DND-41 (cell line): ENCODE measurements around the gene SFSWAP.

Experiments used
- ATAC-seq: fragments of 200-7000 bp; cut with Tn5 transposase; 3 replicates; pipeline ENCODE4 v1.9.1; 2021; ENCODE audit warnings: low read depth; ENCODE audit not compliant: insufficient read depth
- DNase-seq: peaks from one replicate; pipeline ENCODE4 v3.0.0-alpha.2; 2020
- H2AFZ ChIP-seq: 2 replicates; pipeline ENCODE4 v1.6.0; 2012; ENCODE audit warnings: low read depth, low read length
- H3K27ac ChIP-seq: 2 replicates; pipeline ENCODE4 v1.5.1; 2012; ENCODE audit warnings: low read length, inconsistent platforms
- H3K27me3 ChIP-seq: fragments of 200-600 bp; sonication (generic); 2 replicates; pipeline ENCODE4 v1.6.0; 2012; ENCODE audit warnings: low read length, mild to moderate bottlenecking, inconsistent platforms; ENCODE audit not compliant: insufficient read depth, poor library complexity
- H3K36me3 ChIP-seq: 2 replicates; pipeline ENCODE4 v1.5.1; 2012; ENCODE audit warnings: low read length, inconsistent platforms; ENCODE audit not compliant: insufficient read depth
- H3K4me1 ChIP-seq: 2 replicates; pipeline ENCODE4 v1.5.1; 2012; ENCODE audit warnings: mild to moderate bottlenecking, low read length; ENCODE audit not compliant: insufficient read depth
- H3K4me2 ChIP-seq: 2 replicates; pipeline ENCODE4 v1.6.0; 2012; ENCODE audit warnings: mild to moderate bottlenecking, moderate library complexity, low read length, inconsistent platforms; ENCODE audit not compliant: insufficient read depth
- H3K4me3 ChIP-seq, 2 experiments: fragments of 200-600 bp in 1 of 2; shearing (Covaris generic) in 1 of 2; 2 replicates each; pipeline ENCODE4 v1.5.1; 2012 to 2016; ENCODE audit warnings: inconsistent platforms in 2 of 2, low read length in 2 of 2, mild to moderate bottlenecking in 2 of 2, low read depth in 1 of 2, moderate library complexity in 1 of 2
- H3K79me2 ChIP-seq: 2 replicates; pipeline ENCODE4 v1.6.0; 2012; ENCODE audit warnings: low read length, inconsistent platforms; ENCODE audit not compliant: insufficient read depth
- H3K9ac ChIP-seq: 2 replicates; pipeline ENCODE4 v1.6.0; 2012; ENCODE audit warnings: low read depth, mild to moderate bottlenecking, inconsistent platforms, low read length, moderate library complexity
- H3K9me3 ChIP-seq: 2 replicates; pipeline ENCODE4 v1.5.1; 2012; ENCODE audit warnings: low read length, moderate library complexity, mild to moderate bottlenecking, inconsistent platforms; ENCODE audit not compliant: insufficient read depth, severe bottlenecking
- H4K20me1 ChIP-seq: 2 replicates; pipeline ENCODE4 v1.6.0; 2012; ENCODE audit warnings: low read length; ENCODE audit not compliant: insufficient read depth
- CTCF ChIP-seq: IDR thresholded peaks from 2 replicates; pipeline ENCODE4 v1.5.1; 2012; ENCODE audit warnings: borderline replicate concordance, low read length, moderate library complexity, mild to moderate bottlenecking; ENCODE audit not compliant: poor library complexity, severe bottlenecking; ENCODE audit errors: extremely low read depth
- EZH2 ChIP-seq: IDR thresholded peaks from 3 replicates; pipeline ENCODE4 v1.6.1; 2012; ENCODE audit warnings: borderline replicate concordance, low read depth, mild to moderate bottlenecking, moderate library complexity, low read length, inconsistent platforms; ENCODE audit not compliant: severe bottlenecking

SFSWAP gene

DNA sequence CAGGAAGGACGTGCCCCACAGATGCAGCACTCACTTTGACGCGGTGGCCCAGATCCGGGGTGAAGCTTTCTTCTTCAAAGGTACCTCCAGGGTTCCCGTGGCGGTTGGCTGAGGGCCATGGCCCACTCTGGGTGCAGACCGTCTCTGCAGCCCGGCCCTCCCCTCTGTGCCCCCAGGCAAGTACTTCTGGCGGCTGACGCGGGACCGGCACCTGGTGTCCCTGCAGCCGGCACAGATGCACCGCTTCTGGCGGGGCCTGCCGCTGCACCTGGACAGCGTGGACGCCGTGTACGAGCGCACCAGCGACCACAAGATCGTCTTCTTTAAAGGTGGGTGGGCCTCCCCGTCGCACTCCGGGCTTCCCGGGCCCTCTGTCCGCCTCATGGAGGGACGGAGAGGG, 134.2 kb downstream of the SFSWAP start:
- H4K20me1 ChIP-seq = no peaks in the 10 kb centered on the region
- H2AFZ ChIP-seq = no peak overlapping the region
- H3K79me2 ChIP-seq = no peaks in the 10 kb centered on the region
- no peak overlapping the region for H3K27ac ChIP-seq
- H3K4me3 ChIP-seq = no peak overlapping the region
- H3K27me3 ChIP-seq = no peaks in the 10 kb centered on the region
- DNase-seq (no peak), ATAC-seq (no peak)
- no peaks in the 10 kb centered on the region for H3K4me1 ChIP-seq
- TF ChIP-seq CTCF = no peak
- H3K4me2 ChIP-seq = no peak overlapping the region
- no peak overlapping the region for H3K9ac ChIP-seq
- no peaks in the 10 kb centered on the region for H3K36me3 ChIP-seq
- no peaks in the 10 kb centered on the region for H3K9me3 ChIP-seq

DNA sequence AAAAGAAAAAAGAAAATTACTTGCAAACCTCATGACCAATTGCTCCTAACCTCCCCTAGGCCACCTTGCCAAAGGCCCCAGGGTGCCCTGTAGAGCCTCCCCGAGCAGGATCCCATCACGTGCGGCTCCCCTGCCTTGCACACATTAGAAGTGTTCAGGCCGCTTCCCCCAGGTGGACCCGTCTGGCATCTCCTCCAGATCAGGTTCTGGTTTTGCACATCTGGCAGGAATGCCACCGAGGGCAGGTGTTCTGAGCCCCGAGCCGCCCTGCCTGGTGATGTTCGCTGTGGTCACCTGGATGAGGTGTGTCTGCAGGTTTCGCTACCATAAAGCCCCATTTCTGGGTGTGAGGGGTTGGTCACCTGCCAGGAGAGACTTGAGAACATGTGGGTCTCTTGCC, 136.6 kb downstream of the SFSWAP start:
- Histone ChIP-seq H3K36me3 (no peaks in the 10 kb centered on the region), H3K4me2 (no peak overlapping the region), H3K27me3 (no peaks in the 10 kb centered on the region), H3K79me2 (no peaks in the 10 kb centered on the region), H3K27ac (no peak overlapping the region), H4K20me1 (no peaks in the 10 kb centered on the region), H2AFZ (no peak overlapping the region), H3K9me3 (no peaks in the 10 kb centered on the region), H3K9ac (no peak overlapping the region), H3K4me3 (no peak overlapping the region), H3K4me1 (0 out of 2 replicates have a peak, but pooled peaks cover under 1% of the 10 kb centered on the region)
- TF ChIP-seq EZH2 = no peak
- TF ChIP-seq CTCF = no peak
- no peak for ATAC-seq
- no peak for DNase-seq

GRCh38 chr12:131848753-131849152, 137.9 kb downstream of the SFSWAP start:
- H3K4me1 ChIP-seq = 0 out of 2 replicates have a peak, but pooled peaks cover 4% of the 10 kb centered on the region
- no peak overlapping the region for H3K9ac ChIP-seq
- no peaks in the 10 kb centered on the region for H3K27me3 ChIP-seq
- no peaks in the 10 kb centered on the region for H3K9me3 ChIP-seq
- no peaks in the 10 kb centered on the region; the same call in 1 of the 2 replicates for H4K20me1 ChIP-seq
- no peak for TF ChIP-seq EZH2
- H2AFZ ChIP-seq = no peak overlapping the region
- ATAC-seq (no peak), DNase-seq (no peak)
- no peaks in the 10 kb centered on the region for H3K36me3 ChIP-seq
- no peak overlapping the region for H3K4me2 ChIP-seq
- no peaks in the 10 kb centered on the region for H3K79me2 ChIP-seq
- H3K27ac ChIP-seq = no peak overlapping the region
- H3K4me3 ChIP-seq = no peak overlapping the region
